GM12878 (cell line): ENCODE data around the gene BTG2. TPM values are rescaled to one million over a fixed set of nuclear protein-coding genes. Genes with fewer than 3 reads are reported as not detected.

ENCODE experiments used
- EGR1 ChIP-seq, 2 experiments: IDR thresholded peaks; 1 replicate in 1 of 2; 2 replicates in 1 of 2; pipeline ENCODE4 v1.6.1; 2011 to 2012; ENCODE audit warnings: low read depth in 2 of 2, low read length in 2 of 2, borderline replicate concordance in 1 of 2, mild to moderate bottlenecking in 1 of 2, moderate library complexity in 1 of 2
- FOXM1 ChIP-seq: IDR thresholded peaks from 2 replicates; pipeline ENCODE4 v1.6.1; 2012; ENCODE audit warnings: low read depth, mild to moderate bottlenecking, inconsistent platforms, low read length, moderate library complexity
- MYC ChIP-seq: IDR thresholded peaks from 2 replicates; pipeline ENCODE4 v1.6.1; 2011; ENCODE audit warnings: mild to moderate bottlenecking, low read length, moderate library complexity, inconsistent platforms; ENCODE audit not compliant: insufficient read depth, insufficient replicate concordance, insufficient read length, severe bottlenecking
- NFYB ChIP-seq: IDR thresholded peaks from 2 replicates; pipeline ENCODE4 v1.6.1; 2011; ENCODE audit warnings: low read depth, mild to moderate bottlenecking, low read length, improper control_type of control experiment, moderate library complexity; ENCODE audit not compliant: insufficient read depth
- PBX3 ChIP-seq: IDR thresholded peaks from 2 replicates; pipeline ENCODE4 v1.6.1; 2011; ENCODE audit warnings: mild to moderate bottlenecking, low read depth, low read length, moderate library complexity; ENCODE audit not compliant: insufficient replicate concordance
- PRDM15 ChIP-seq: fragments of 450-650 bp; formaldehyde crosslinking; IDR thresholded peaks from 2 replicates; pipeline ENCODE4 v1.4.0; 2020; ENCODE audit warnings: mild to moderate bottlenecking, moderate library complexity
- RCOR1 ChIP-seq: conservative IDR thresholded peaks from 2 replicates; pipeline ENCODE4 v1.6.1; 2012; ENCODE audit warnings: low read depth, low read length, improper control_type of control experiment
- SIX5 ChIP-seq: IDR thresholded peaks from 2 replicates; pipeline ENCODE4 v1.6.1; 2011; ENCODE audit warnings: mild to moderate bottlenecking, low read depth, low read length, moderate library complexity; ENCODE audit not compliant: severe bottlenecking
- SKIL ChIP-seq: fragments of 450-650 bp; IDR thresholded peaks from 2 replicates; pipeline ENCODE4 v1.6.1; 2017; ENCODE audit warnings: mild to moderate bottlenecking, low read depth, inconsistent platforms; ENCODE audit not compliant: poor library complexity, severe bottlenecking
- SUPT20H ChIP-seq: IDR thresholded peaks from 2 replicates; pipeline ENCODE4 v1.6.1; 2011; ENCODE audit warnings: low read depth, mild to moderate bottlenecking, low read length, moderate library complexity, borderline replicate concordance; ENCODE audit not compliant: control insufficient read depth
- TCF7 ChIP-seq: IDR thresholded peaks from 2 replicates; pipeline ENCODE4 v1.6.1; 2014; ENCODE audit warnings: antibody characterized with exemption, borderline replicate concordance
- ZNF207 ChIP-seq: fragments of 450-650 bp; IDR thresholded peaks from 2 replicates; pipeline ENCODE4 v1.6.1; 2014; ENCODE audit warnings: antibody characterized with exemption, mild to moderate bottlenecking, borderline replicate concordance
- ZNF384 ChIP-seq: IDR thresholded peaks from 2 replicates; pipeline ENCODE4 v1.6.1; 2012; ENCODE audit warnings: low read depth, mild to moderate bottlenecking, low read length, improper control_type of control experiment, borderline replicate concordance
- ZNF592 ChIP-seq: fragments of 450-650 bp; IDR thresholded peaks from 2 replicates; pipeline ENCODE4 v1.6.1; 2017; ENCODE audit warnings: mild to moderate bottlenecking, moderate library complexity
- ZSCAN29 ChIP-seq: fragments of 450-650 bp; IDR thresholded peaks from 2 replicates; pipeline ENCODE4 v1.6.1; 2017; ENCODE audit warnings: mild to moderate bottlenecking, moderate library complexity
- polyA plus RNA-seq, 11 experiments: library from polyadenylated mRNA; depleted of rRNA in 4 of 11; unstranded in 6 of 11; stranded (reverse) in 5 of 11; fragments of >200 nt; fragmentation: Nextera tagmentation in 4 of 11; fragmentation: Illumina TruSeq in 1 of 11; extraction: Ambion mirVana in 4 of 11; extraction: Trizol in 1 of 11; gene quantifications; 1 replicate in 1 of 11; 2 replicates in 10 of 11; pipeline versions ENCODE4 v1.2.1 to v1.2.3, GENCODE V29; 2011 to 2016; ENCODE audit warnings: inconsistent platforms in 2 of 11, missing spikeins in 2 of 11, low read depth in 1 of 11
- total RNA-seq, 4 experiments: library from RNA; depleted of rRNA in 3 of 4; stranded (reverse); fragments of >200 nt in 3 of 4; fragmentation: Illumina TruSeq in 1 of 4; extraction: Trizol in 1 of 4; gene quantifications; 2 replicates each; pipeline versions ENCODE4 v1.2.1 to v1.2.3, GENCODE V29; 2013 to 2021

BTG2 gene
- total and polyA plus RNA-seq, 10 of the 15 experiments (the other 5 are each of a cell fraction or from before 2014, with no cell fraction given): 23.3 to 160 (median 98.1) TPM

- TF ChIP-seq SUPT20H (no peak), ZNF384 (no peak), RCOR1 (no peak), MYC (no peak), PRDM15 (CRISPR knock-in tag) (no peak), FOXM1 (no peak), SIX5 (no peak), ZSCAN29 (no peak), ZNF207 (no peak), SKIL (no peak), TCF7 (no peak), ZNF592 (no peak), EGR1 (IDR thresholded peaks at IDR 0.05; ENCODE audit: borderline replicate concordance in 1 of 2, low read depth in 2 of 2, low read length in 2 of 2) (no peak), PBX3 (peak; percentile 1), NFYB (no peak)
Measured at GRCh38 chr1:203282720-203283542, 22.4 kb upstream of the BTG2 start (continued).
